Heart right ventricle (tissue), 16 donors: Measurements from ENCODE around the gene MAD1L1. TPM values are rescaled to one million over a fixed set of nuclear protein-coding genes. Genes with fewer than 3 reads are reported as not detected.

Experiments used
- ATAC-seq, 8 donors: fragments of 200-7000 bp; cut with Tn5 transposase; one replicate each; pipeline ENCODE4 v1.9.1; 2020; ENCODE audit warnings: mild to moderate bottlenecking in 8 of 8, moderate library complexity in 8 of 8, moderate number of reproducible peaks in 1 of 8
- DNase-seq, 2 donors: peaks; one replicate each; pipeline ENCODE4 v3.0.0-alpha.2; 2020
- H3K27ac ChIP-seq, 10 donors: fragments of 200-600 bp; sonication (generic) in 2 of 10; one replicate each; pipeline versions ENCODE4 v1.5.0 to v1.8.0; 2020 to 2022; ENCODE audit warnings: mild to moderate bottlenecking in 3 of 10
- H3K27me3 ChIP-seq, 7 donors: fragments of 200-600 bp; one replicate each; pipeline ENCODE4 v1.8.0; 2021 to 2022; ENCODE audit warnings: mild to moderate bottlenecking in 2 of 7
- H3K36me3 ChIP-seq, 9 donors: fragments of 200-600 bp; sonication (generic) in 1 of 9; one replicate each; pipeline versions ENCODE4 v1.5.0 to v1.8.0; 2020 to 2022; ENCODE audit warnings: mild to moderate bottlenecking in 2 of 9
- H3K4me1 ChIP-seq, 9 donors: fragments of 200-600 bp; sonication (generic) in 1 of 9; one replicate each; pipeline versions ENCODE4 v1.5.0 to v1.8.0; 2020 to 2022; ENCODE audit warnings: mild to moderate bottlenecking in 4 of 9
- H3K4me3 ChIP-seq, 10 donors: fragments of 200-600 bp; sonication (generic) in 2 of 10; one replicate each; pipeline versions ENCODE4 v1.5.0 to v1.8.0; 2020 to 2022; ENCODE audit warnings: mild to moderate bottlenecking in 7 of 10, moderate library complexity in 2 of 10
- H3K9me3 ChIP-seq, 11 donors: fragments of 200-600 bp in 10 of 11; sonication (generic) in 2 of 11; one replicate each; pipeline versions ENCODE4 v1.5.0 to v1.8.0; 2013 to 2022; ENCODE audit warnings: mild to moderate bottlenecking in 2 of 11, control low read depth in 1 of 11, moderate library complexity in 1 of 11
- CTCF ChIP-seq, 9 donors: fragments of 200-600 bp; sonication (generic) in 2 of 9; IDR thresholded peaks; one replicate each; pipeline versions ENCODE4 v1.5.0 to v1.8.0; 2021 to 2022; ENCODE audit warnings: antibody characterized with exemption in 9 of 9, mild to moderate bottlenecking in 5 of 9, moderate library complexity in 1 of 9
- WGBS, 2 donors: extraction: QIAGEN DNeasy Blood & Tissue Kit; methylation state at CpG; one replicate each; pipeline ENCODE4 v1.1.7; 2013; ENCODE audit warnings: inconsistent platforms in 1 of 2; 5-methylcytosine and 5-hydroxymethylcytosine counted together
- intact Hi-C, 10 donors: fragments of 100-400 bp; cut with DNase I; formaldehyde crosslinking; loops; one replicate each; pipeline versions ENCODE4 v1.11.1 to v1.14.2; 2022
- polyA plus RNA-seq, 2 donors: library from polyadenylated mRNA; stranded (reverse); fragments of 200-250 nt; gene quantifications; one replicate each; pipeline ENCODE4 v1.2.3, GENCODE V29; 2013
- total RNA-seq, 10 donors: library from RNA; stranded (reverse); fragmentation: NEBNext Ultra II Directional in 3 of 10; extraction: Animal tissue kit (Norgen Biotek cat#: 25700) in 3 of 10; gene quantifications; one replicate each; pipeline versions ENCODE4 v1.2.1 to v1.2.4, GENCODE V29; 2021 to 2023
- donor health status: Arrhythmogenic right ventricular cardiomyopathy.
- donor health status: ischemic (EF 13 %, LVEDD 7.1; RV severe dilation, severe dysfunction).
- donor health status: healthy with polysubstance abuse.
- donor health status: DM: no; HTN: yes; CAD: no.
- donor health status: DM: no; HTN: no; CAD: no.
- donor health status: ischemic (EF 25% LVEDD 6.9; RV normal size, moderate dysfunction).
- donor health status: ischemic (EF 25% LVEDD 5.7; RV mildly dilated, moderate dysfunction).
- donor health status: healthy.
- donor health status: DM: yes; HTN: yes; CAD: no.
- donor health status: Ischemic cardiomyopathy.
- donor health status: ischemic (EF 35%, LVEDD 5.7; RV mildly dilated, moderate dysfunction).
- donor health status: nonischemic (EF 11% LVEDD 7.7; RV severe dilation, severe dysfunction).
- donor health status: DM: yes; HTN: yes; CAD: no.
- donor health status: PGD.
- donor health status: ischemic (EF 29% LVEDD 5.4; RV normal size, mild dysfunction).
- donor health status: nonischemic (EF 23%, LVEDD 6.1; RV moderate dilation, normal function).

MAD1L1 gene
- total and polyA plus RNA-seq, 12 donors = 13.8 to 46.8 (median 20.2) TPM

DNA sequence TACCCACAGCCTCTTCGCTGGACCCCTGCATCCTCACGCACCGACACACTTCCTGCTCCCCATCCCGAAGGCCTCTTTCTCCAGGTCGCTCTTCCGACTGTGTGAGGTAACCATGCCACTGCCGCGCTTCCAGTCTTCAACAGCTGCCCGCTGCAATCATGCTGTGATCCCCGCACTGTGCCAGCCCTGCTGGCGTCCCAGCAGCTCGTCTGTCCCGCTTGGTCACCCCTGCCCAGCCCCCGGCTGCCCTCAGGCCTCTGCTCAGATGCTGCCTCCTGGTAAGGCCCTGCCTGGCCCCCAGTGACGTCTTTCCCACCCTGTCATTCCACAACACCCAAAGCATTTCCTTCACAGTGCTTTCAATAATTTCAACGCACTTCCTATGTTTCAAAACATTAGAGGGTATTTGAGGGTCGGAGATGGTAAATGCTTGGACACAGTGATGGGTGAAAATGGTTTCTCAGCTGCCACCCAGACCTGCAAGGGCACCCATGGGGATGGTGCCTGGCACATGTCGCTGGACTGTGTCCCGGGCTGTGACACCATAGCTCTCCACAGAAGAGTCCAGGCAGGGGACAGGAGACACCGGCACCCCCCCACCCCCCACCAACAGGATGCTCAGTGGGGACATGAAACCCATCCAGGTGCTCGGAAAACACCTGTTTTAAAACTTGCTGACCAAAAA, 125.2 kb downstream of the MAD1L1 start:
- H3K27ac ChIP-seq = peak overlapping the region in 2 of 10 donors; percentile 44 to 45
- ATAC-seq (no peak), DNase-seq (no peak)
- TF ChIP-seq CTCF (IDR thresholded peaks at IDR 0.05) = no peak
- intact Hi-C loops = loop anchor here in 4 of 10 donors (10.0 kb wide), 2 partner anchors 87 to 97 kb away; no protein-coding TSS in a partner anchor
- no peaks in the 10 kb centered on the region for H3K9me3 ChIP-seq
- peaks cover 6 to 61% (median 40%) of the 10 kb centered on the region in 9 donors for H3K4me1 ChIP-seq
- H3K36me3 ChIP-seq = peaks cover 0 to 4% (median 0%) of the 10 kb centered on the region in 9 donors
- 78 to 79% methylated on average over 21 of the region's 21 CpGs for WGBS, 2 donors
- no peaks in the 10 kb centered on the region for H3K27me3 ChIP-seq
- no peak overlapping the region for H3K4me3 ChIP-seq

DNA sequence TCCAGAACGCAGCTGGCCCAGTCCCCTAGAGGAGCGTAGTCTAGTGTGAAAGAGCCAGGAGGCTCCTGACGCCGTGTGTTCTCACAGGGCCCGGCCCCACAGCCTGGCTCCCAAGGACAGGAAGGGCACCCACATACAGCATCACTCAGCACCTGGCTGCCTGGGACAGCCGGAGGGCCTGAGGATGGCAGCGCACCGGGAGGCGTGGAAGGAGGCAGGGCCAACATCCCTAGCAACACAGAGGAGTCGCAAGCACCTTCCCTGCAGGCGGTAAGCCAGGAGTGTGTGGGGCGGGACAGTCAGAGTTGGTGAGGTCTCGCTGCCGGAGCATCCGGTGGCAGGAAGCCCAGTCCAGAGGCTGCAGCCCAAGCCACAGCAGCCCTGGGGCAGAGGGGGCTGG, 125.8 kb downstream of the MAD1L1 start:
- ATAC-seq (peak in 6 of 8 donors; percentile 13 to 61 (median 42)), DNase-seq (peak; percentile 43 to 53)
- intact Hi-C loops = loop anchor here in 4 of 10 donors (10.0 kb wide), 2 partner anchors 88 to 98 kb away; no protein-coding TSS in a partner anchor
- peaks cover 0 to 4% (median 0%) of the 10 kb centered on the region in 9 donors for H3K36me3 ChIP-seq
- peak overlapping the region in 3 of 10 donors; percentile 25 to 45 (median 31) for H3K27ac ChIP-seq
- 69 to 73% methylated on average over 15 of the region's 15 CpGs for WGBS, 2 donors
- no peak for TF ChIP-seq CTCF (IDR thresholded peaks at IDR 0.05)
- H3K27me3 ChIP-seq = no peaks in the 10 kb centered on the region
- H3K4me1 ChIP-seq = peaks cover 6 to 55% (median 34%) of the 10 kb centered on the region in 9 donors
- H3K9me3 ChIP-seq = no peaks in the 10 kb centered on the region
- no peak overlapping the region for H3K4me3 ChIP-seq

DNA sequence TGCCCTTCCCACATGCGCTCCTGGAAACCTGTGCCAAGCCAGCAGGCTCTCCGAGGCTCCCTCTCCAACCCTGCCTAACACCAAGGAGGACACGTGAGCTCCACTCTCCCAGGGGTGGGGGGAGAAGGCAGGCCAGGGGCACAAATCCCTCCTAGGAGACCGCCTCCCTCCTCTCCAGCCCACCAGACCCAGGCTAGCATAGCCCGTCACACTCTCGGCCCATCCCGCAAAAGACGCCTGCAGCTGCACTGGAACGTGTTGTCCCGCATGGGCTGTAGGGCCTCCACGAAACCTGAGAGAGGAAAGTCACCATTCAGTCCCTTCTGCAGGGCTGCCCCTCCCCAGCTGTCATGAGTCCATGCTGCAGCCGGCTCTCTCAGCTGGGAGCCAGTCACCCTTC, 126.3 kb downstream of the MAD1L1 start:
- ATAC-seq = no peak
- no peak overlapping the region for H3K4me3 ChIP-seq
- no peaks in the 10 kb centered on the region for H3K9me3 ChIP-seq
- H3K27ac ChIP-seq = peak overlapping the region in 3 of 10 donors; percentile 25 to 45 (median 31)
- TF ChIP-seq CTCF (IDR thresholded peaks at IDR 0.05) = no peak
- 88 to 95% methylated on average over 12 of the region's 12 CpGs for WGBS, 2 donors
- peaks cover 6 to 50% (median 34%) of the 10 kb centered on the region in 9 donors for H3K4me1 ChIP-seq
- intact Hi-C loops = loop anchor here in 4 of 10 donors (10.0 kb wide), 2 partner anchors 88 to 98 kb away; no protein-coding TSS in a partner anchor
- no peaks in the 10 kb centered on the region for H3K27me3 ChIP-seq
- DNase-seq = no peak
- peaks cover 0 to 4% (median 0%) of the 10 kb centered on the region in 9 donors for H3K36me3 ChIP-seq

DNA sequence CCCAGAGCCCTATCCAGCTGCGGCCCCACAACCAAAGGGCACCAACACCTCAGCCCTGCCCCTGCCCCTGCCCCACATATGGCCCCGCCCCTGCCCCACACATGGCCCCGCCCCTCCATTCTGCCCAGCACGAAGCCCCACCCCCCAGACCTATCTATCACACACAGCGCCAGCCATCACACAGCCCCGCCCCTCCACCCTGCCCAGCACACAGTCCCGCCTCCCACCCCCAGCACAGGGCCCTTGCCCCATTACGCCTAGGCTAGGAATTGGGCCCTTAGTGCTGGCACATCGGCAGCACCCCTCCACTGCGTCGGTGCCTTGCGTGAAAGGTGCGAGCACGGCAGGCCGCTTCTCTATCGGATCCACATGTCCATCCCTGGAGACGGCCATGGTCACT, 126.8 kb downstream of the MAD1L1 start:
- TF ChIP-seq CTCF (IDR thresholded peaks at IDR 0.05) = no peak
- ATAC-seq (no peak), DNase-seq (no peak)
- H3K4me1 ChIP-seq = peaks cover 6 to 45% (median 34%) of the 10 kb centered on the region in 9 donors
- H3K9me3 ChIP-seq = no peaks in the 10 kb centered on the region
- intact Hi-C loops = loop anchor here in 5 of 10 donors (2.0 to 10.0 kb wide), 3 partner anchors 89 to 101 kb away; no protein-coding TSS in a partner anchor
- no peak overlapping the region for H3K4me3 ChIP-seq
- H3K36me3 ChIP-seq = peaks cover 0 to 4% (median 0%) of the 10 kb centered on the region in 9 donors
- no peak overlapping the region for H3K27ac ChIP-seq
- H3K27me3 ChIP-seq = no peaks in the 10 kb centered on the region
- 85 to 88% methylated on average over 17 of the region's 17 CpGs for WGBS, 2 donors
